OCI-LY1 (cell line): ENCODE data around the gene PTGDR2.
A peak's percentile ranks its signal among the peaks of the same experiment; 100 is the strongest.

Experiments used
- H2AFZ ChIP-seq: fragments of 200-600 bp; sonication (generic), shearing (Covaris generic); 2 replicates; pipeline ENCODE4 v1.6.0; 2014; ENCODE audit warnings: antibody characterized with exemption, mild to moderate bottlenecking, low read length
- H3F3A ChIP-seq: fragments of 200-600 bp; sonication (generic), shearing (Covaris generic); 2 replicates; pipeline ENCODE4 v1.6.0; 2014; ENCODE audit warnings: mild to moderate bottlenecking, antibody characterized with exemption, low read length, moderate library complexity; ENCODE audit not compliant: insufficient read depth
- H3K27ac ChIP-seq: fragments of 200-600 bp; sonication (generic); 2 replicates; pipeline ENCODE4 v1.5.1; 2014; ENCODE audit warnings: low read length, mixed run types, mild to moderate bottlenecking, low read depth; ENCODE audit not compliant: poor library complexity, severe bottlenecking
- H3K27me3 ChIP-seq: fragments of 200-600 bp; sonication (generic); 2 replicates; pipeline ENCODE4 v1.6.0; 2014; ENCODE audit warnings: antibody characterized with exemption, mild to moderate bottlenecking, low read length, moderate library complexity; ENCODE audit not compliant: insufficient read depth
- H3K36me3 ChIP-seq: fragments of 200-600 bp; sonication (generic); 2 replicates; pipeline ENCODE4 v1.6.1; 2014; ENCODE audit warnings: mild to moderate bottlenecking, antibody characterized with exemption, low read length, moderate library complexity, mixed read lengths; ENCODE audit not compliant: insufficient read depth
- H3K4me1 ChIP-seq: fragments of 200-600 bp; sonication (generic); 2 replicates; pipeline ENCODE4 v1.5.1; 2014; ENCODE audit warnings: mild to moderate bottlenecking, low read length, moderate library complexity; ENCODE audit not compliant: insufficient read depth, severe bottlenecking
- H3K4me2 ChIP-seq: fragments of 200-600 bp; sonication (generic), shearing (Covaris generic); 2 replicates; pipeline ENCODE4 v1.6.1; 2014; ENCODE audit warnings: low read length
- H3K4me3 ChIP-seq: fragments of 200-600 bp; sonication (generic); 2 replicates; pipeline ENCODE4 v1.5.1; 2014; ENCODE audit warnings: low read length, low read depth, mild to moderate bottlenecking, mixed read lengths; ENCODE audit not compliant: poor library complexity, severe bottlenecking
- H3K79me2 ChIP-seq: fragments of 200-600 bp; shearing (Covaris generic); 2 replicates; pipeline ENCODE4 v1.6.1; 2016; ENCODE audit warnings: mixed run types, low read length, mixed read lengths; ENCODE audit not compliant: insufficient read depth
- H3K9ac ChIP-seq: fragments of 200-600 bp; sonication (generic), shearing (Covaris generic); 2 replicates; pipeline ENCODE4 v1.6.1; 2014; ENCODE audit warnings: mild to moderate bottlenecking, low read length, mixed read lengths
- H3K9me2 ChIP-seq: fragments of 200-600 bp; sonication (generic), shearing (Covaris generic); 2 replicates; pipeline ENCODE4 v1.6.1; 2014; ENCODE audit warnings: low read depth, mild to moderate bottlenecking, low read length, mixed read lengths
- H3K9me3 ChIP-seq: fragments of 200-600 bp; shearing (Covaris generic); 2 replicates; pipeline ENCODE4 v1.6.1; 2014; ENCODE audit warnings: low read length, mixed read lengths
- H4K20me1 ChIP-seq: fragments of 200-600 bp; sonication (generic), shearing (Covaris generic); 2 replicates; pipeline ENCODE4 v1.6.0; 2016; ENCODE audit warnings: mild to moderate bottlenecking, low read length; ENCODE audit not compliant: insufficient read depth
- CTCF ChIP-seq: fragments of 200-600 bp; sonication (generic), shearing (Covaris generic); IDR thresholded peaks from 2 replicates; pipeline ENCODE4 v1.5.1; 2017; ENCODE audit warnings: mild to moderate bottlenecking, antibody characterized with exemption, low read length, moderate library complexity, mixed read lengths
- EZH2 ChIP-seq: fragments of 200-600 bp; sonication (generic), shearing (Covaris generic); IDR thresholded peaks from 2 replicates; pipeline ENCODE4 v1.8.0; 2017; ENCODE audit warnings: borderline replicate concordance, mixed run types, mild to moderate bottlenecking, antibody characterized with exemption, low read length, moderate library complexity, mixed read lengths

The PTGDR2 gene

GRCh38 chr11:60840470-60841430 is 15.0 kb downstream of the PTGDR2 start:
- Histone ChIP-seq H3K36me3 (peaks cover 8% of the 10 kb centered on the region; the same call in 1 of the 2 replicates), H2AFZ (peak overlapping the region; percentile 53; the same call in 1 of the 2 replicates), H3K79me2 (peaks cover 26% of the 10 kb centered on the region), H3K27ac (no peak overlapping the region), H3K4me2 (peak overlapping the region; percentile 79), H3F3A (no peaks in the 10 kb centered on the region), H3K9ac (no peak overlapping the region; the same call in 1 of the 2 replicates), H3K9me3 (no peaks in the 10 kb centered on the region), H3K9me2 (no peaks in the 10 kb centered on the region), H3K4me1 (peaks cover 33% of the 10 kb centered on the region), H4K20me1 (no peaks in the 10 kb centered on the region), H3K27me3 (no peaks in the 10 kb centered on the region), H3K4me3 (peak overlapping the region; percentile 71)
- TF ChIP-seq EZH2 (no peak), CTCF (no peak)

- no peaks in the 10 kb centered on the region; the same call in 1 of the 2 replicates for H3K27me3 ChIP-seq
- H2AFZ ChIP-seq = no peak overlapping the region
- peaks cover 8% of the 10 kb centered on the region for H3K4me1 ChIP-seq
- TF ChIP-seq CTCF (peak; percentile 32), EZH2 (no peak)
- H3F3A ChIP-seq = no peaks in the 10 kb centered on the region
- no peaks in the 10 kb centered on the region for H3K9me2 ChIP-seq
- no peaks in the 10 kb centered on the region for H3K36me3 ChIP-seq
- no peak overlapping the region for H3K4me2 ChIP-seq
- peaks cover 11% of the 10 kb centered on the region for H3K79me2 ChIP-seq
- H4K20me1 ChIP-seq = no peaks in the 10 kb centered on the region
- H3K4me3 ChIP-seq = no peak overlapping the region
- no peaks in the 10 kb centered on the region for H3K9me3 ChIP-seq
- H3K27ac ChIP-seq = no peak overlapping the region
- H3K9ac ChIP-seq = no peak overlapping the region
Measured at GRCh38 chr11:60838132-60838531, 17.6 kb downstream of the PTGDR2 start.

GRCh38 chr11:60836866-60837515 is 18.8 kb downstream of the PTGDR2 start:
- Histone ChIP-seq H3K79me2 (no peaks in the 10 kb centered on the region), H4K20me1 (no peaks in the 10 kb centered on the region), H3K9ac (no peak overlapping the region), H3F3A (no peaks in the 10 kb centered on the region), H3K4me2 (no peak overlapping the region), H3K36me3 (no peaks in the 10 kb centered on the region), H3K4me1 (peaks cover 8% of the 10 kb centered on the region), H3K27me3 (no peaks in the 10 kb centered on the region; the same call in 1 of the 2 replicates), H2AFZ (no peak overlapping the region), H3K4me3 (no peak overlapping the region), H3K9me2 (no peaks in the 10 kb centered on the region), H3K27ac (no peak overlapping the region), H3K9me3 (no peaks in the 10 kb centered on the region)
- TF ChIP-seq EZH2 (no peak), CTCF (no peak)
